ENCODE results near the gene PEX3.

DNA sequence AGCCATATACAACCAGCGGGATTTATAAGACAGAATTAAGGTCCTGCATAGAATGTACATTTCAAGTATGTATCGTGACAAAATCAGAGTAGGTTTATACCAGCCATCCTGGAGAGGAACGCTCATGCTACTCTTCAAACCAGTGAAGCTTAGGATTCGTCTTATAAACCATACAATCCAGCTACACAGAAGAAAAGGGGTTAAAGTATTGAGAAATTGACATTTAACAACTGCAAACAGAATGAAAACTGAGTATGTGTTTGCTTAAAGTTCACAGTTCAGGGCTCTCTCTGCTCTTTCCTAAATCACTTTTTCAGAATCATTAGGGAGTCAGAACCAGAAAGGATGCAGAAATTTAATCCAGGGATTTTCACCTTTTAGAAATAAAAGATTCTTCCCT, 18.0 kb upstream of the PEX3 start:
- TF ChIP-seq, protein P1, sequence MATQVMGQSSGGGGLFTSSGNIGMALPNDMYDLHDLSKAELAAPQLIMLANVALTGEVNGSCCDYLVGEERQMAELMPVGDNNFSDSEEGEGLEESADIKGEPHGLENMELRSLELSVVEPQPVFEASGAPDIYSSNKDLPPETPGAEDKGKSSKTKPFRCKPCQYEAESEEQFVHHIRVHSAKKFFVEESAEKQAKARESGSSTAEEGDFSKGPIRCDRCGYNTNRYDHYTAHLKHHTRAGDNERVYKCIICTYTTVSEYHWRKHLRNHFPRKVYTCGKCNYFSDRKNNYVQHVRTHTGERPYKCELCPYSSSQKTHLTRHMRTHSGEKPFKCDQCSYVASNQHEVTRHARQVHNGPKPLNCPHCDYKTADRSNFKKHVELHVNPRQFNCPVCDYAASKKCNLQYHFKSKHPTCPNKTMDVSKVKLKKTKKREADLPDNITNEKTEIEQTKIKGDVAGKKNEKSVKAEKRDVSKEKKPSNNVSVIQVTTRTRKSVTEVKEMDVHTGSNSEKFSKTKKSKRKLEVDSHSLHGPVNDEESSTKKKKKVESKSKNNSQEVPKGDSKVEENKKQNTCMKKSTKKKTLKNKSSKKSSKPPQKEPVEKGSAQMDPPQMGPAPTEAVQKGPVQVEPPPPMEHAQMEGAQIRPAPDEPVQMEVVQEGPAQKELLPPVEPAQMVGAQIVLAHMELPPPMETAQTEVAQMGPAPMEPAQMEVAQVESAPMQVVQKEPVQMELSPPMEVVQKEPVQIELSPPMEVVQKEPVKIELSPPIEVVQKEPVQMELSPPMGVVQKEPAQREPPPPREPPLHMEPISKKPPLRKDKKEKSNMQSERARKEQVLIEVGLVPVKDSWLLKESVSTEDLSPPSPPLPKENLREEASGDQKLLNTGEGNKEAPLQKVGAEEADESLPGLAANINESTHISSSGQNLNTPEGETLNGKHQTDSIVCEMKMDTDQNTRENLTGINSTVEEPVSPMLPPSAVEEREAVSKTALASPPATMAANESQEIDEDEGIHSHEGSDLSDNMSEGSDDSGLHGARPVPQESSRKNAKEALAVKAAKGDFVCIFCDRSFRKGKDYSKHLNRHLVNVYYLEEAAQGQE (IDR thresholded peaks at IDR 0.05; ENCODE audit: insufficient read depth in 1 of 2, low read depth in 2 of 2, low read length in 2 of 2), result no peak
- no peak for TF ChIP-seq POLR2AphosphoS5 (IDR thresholded peaks at IDR 0.05; ENCODE audit: low read depth, low read length)
